Medulla oblongata (tissue), 1 donor: ENCODE results near the gene ZNF319.
"Not testable (repeated sequence)": the region's sequence is repeated elsewhere in the genome, so short reads cannot be mapped to it uniquely, and the experiment has no call there.

Source experiments
- DNase-seq: peaks from one replicate; pipeline ENCODE4 v3.0.0-alpha.2; 2015; ENCODE audit errors: extremely low spot score

ZNF319 gene

GRCh38 chr16:57997528-57998265, 2.8 kb downstream of the ZNF319 start:
- no peak for DNase-seq

- DNase-seq = no peak
Measured at GRCh38 chr16:57997176-57997527, 3.3 kb downstream of the ZNF319 start.

- no peak for DNase-seq
Measured at GRCh38 chr16:57996406-57997175, 3.9 kb downstream of the ZNF319 start.

- DNase-seq = no peak
Measured at GRCh38 chr16:57995721-57996405, 4.6 kb downstream of the ZNF319 start.

GRCh38 chr16:57994778-57995177, 5.7 kb downstream of the ZNF319 start:
- peak; percentile 26 for DNase-seq

GRCh38 chr16:57994361-57994760, 6.1 kb downstream of the ZNF319 start:
- DNase-seq = no peak

- DNase-seq = no peak
Measured at GRCh38 chr16:57993897-57994296, 6.6 kb downstream of the ZNF319 start.

- DNase-seq = no peak
Measured at GRCh38 chr16:57993438-57993837, 7.0 kb downstream of the ZNF319 start.

- DNase-seq = no peak
Measured at GRCh38 chr16:57992084-57992483, 8.4 kb downstream of the ZNF319 start.

- no peak for DNase-seq
Measured at GRCh38 chr16:57991551-57992059, 8.9 kb downstream of the ZNF319 start.

- peak; percentile 44 for DNase-seq
Measured at GRCh38 chr16:57988929-57989328, 11.5 kb downstream of the ZNF319 start.

GRCh38 chr16:57987441-57988177, 12.9 kb downstream of the ZNF319 start:
- no peak for DNase-seq

- no peak for DNase-seq
Measured at GRCh38 chr16:57986196-57986595, 14.3 kb downstream of the ZNF319 start.

GRCh38 chr16:57985204-57986181, 15.0 kb downstream of the ZNF319 start:
- DNase-seq = no peak

GRCh38 chr16:57984443-57985203, 15.8 kb downstream of the ZNF319 start:
- DNase-seq = peak; percentile 22

- DNase-seq = no peak
Measured at GRCh38 chr16:57982385-57982784, 18.1 kb downstream of the ZNF319 start.

- no peak for DNase-seq
Measured at GRCh38 chr16:57981636-57982035, 18.8 kb downstream of the ZNF319 start.

GRCh38 chr16:57979006-57979585, 21.4 kb downstream of the ZNF319 start:
- DNase-seq = no peak

- DNase-seq = not testable (repeated sequence)
Measured at GRCh38 chr16:57978070-57978465, 22.4 kb downstream of the ZNF319 start.
